Ascending aorta (tissue), 2 donors: ENCODE results near the gene NKX6-2. TPM values are rescaled to one million over a fixed set of nuclear protein-coding genes. Genes with fewer than 3 reads are reported as not detected.

ENCODE experiments used
- DNase-seq, 2 donors: peaks; one replicate each; pipeline ENCODE4 v3.0.0-alpha.2; 2019; ENCODE audit warnings: low spot score in 2 of 2
- H3K27ac ChIP-seq, 2 donors: fragments of 200-600 bp; sonication (generic); one replicate each; pipeline ENCODE4 v1.5.1; 2016 to 2017; ENCODE audit warnings: mild to moderate bottlenecking in 1 of 2
- H3K27me3 ChIP-seq: fragments of 200-600 bp; sonication (generic); one replicate; pipeline ENCODE4 v1.5.1; 2017
- H3K36me3 ChIP-seq, 2 donors: fragments of 200-600 bp; sonication (generic); one replicate each; pipeline ENCODE4 v1.5.1; 2016
- H3K4me1 ChIP-seq, 2 donors: fragments of 200-600 bp; sonication (generic); one replicate each; pipeline ENCODE4 v1.5.1; 2016 to 2017; ENCODE audit warnings: mild to moderate bottlenecking in 1 of 2
- H3K4me3 ChIP-seq, 2 donors: fragments of 200-600 bp; sonication (generic); one replicate each; pipeline ENCODE4 v1.5.1; 2016 to 2017; ENCODE audit warnings: mild to moderate bottlenecking in 1 of 2
- H3K9me3 ChIP-seq, 2 donors: fragments of 200-600 bp; sonication (generic); one replicate each; pipeline ENCODE4 v1.5.1; 2016
- CTCF ChIP-seq, 3 experiments: fragments of 200-600 bp in 2 of 3; fragments of 450-650 bp in 1 of 3; sonication (generic) in 2 of 3; IDR thresholded peaks; one replicate each; pipeline ENCODE4 v1.5.1; 2016 to 2019; ENCODE audit warnings: antibody characterized with exemption in 3 of 3, mild to moderate bottlenecking in 1 of 3, moderate library complexity in 1 of 3
- intact Hi-C: fragments of 100-400 bp; cut with DNase I; formaldehyde crosslinking; loops from one replicate; pipeline ENCODE4 v1.15.1; 2023
- total RNA-seq: library from RNA; depleted of rRNA; stranded (reverse); fragments of >200 nt; gene quantifications from one replicate; pipeline ENCODE4 v1.1.0, GENCODE V29; 2016

The NKX6-2 gene
- total RNA-seq, 1 donor from 2014 or later: not detected

- no peak overlapping the region for H3K27ac ChIP-seq
- no peaks in the 10 kb centered on the region for H3K4me1 ChIP-seq
- H3K36me3 ChIP-seq: no peaks in the 10 kb centered on the region
- no peak for TF ChIP-seq CTCF (IDR thresholded peaks at IDR 0.05)
- H3K9me3 ChIP-seq: no peaks in the 10 kb centered on the region
- DNase-seq: no peak
- H3K27me3 ChIP-seq: no peaks in the 10 kb centered on the region
- intact Hi-C loops: no loop called here
- H3K4me3 ChIP-seq: no peak overlapping the region
These were observed 26.0 kb upstream of the NKX6-2 start for GRCh38 chr10:132811891-132812481.

- no peak for DNase-seq
These were observed 25.1 kb upstream of the NKX6-2 start for GRCh38 chr10:132810807-132811700.

GRCh38 chr10:132810141-132810806 is 24.3 kb upstream of the NKX6-2 start:
- no peak for TF ChIP-seq CTCF (IDR thresholded peaks at IDR 0.05)
- no peak overlapping the region for H3K4me3 ChIP-seq
- no peaks in the 10 kb centered on the region for H3K9me3 ChIP-seq
- no peaks in the 10 kb centered on the region for H3K4me1 ChIP-seq
- no peak for DNase-seq
- H3K27ac ChIP-seq: no peak overlapping the region
- H3K27me3 ChIP-seq: no peaks in the 10 kb centered on the region
- H3K36me3 ChIP-seq: no peaks in the 10 kb centered on the region
- intact Hi-C loops: no loop called here

More at GRCh38 chr10:132810807-132811700, 25.1 kb upstream of the NKX6-2 start:
- H3K36me3 ChIP-seq: no peaks in the 10 kb centered on the region
- no peaks in the 10 kb centered on the region for H3K27me3 ChIP-seq
- TF ChIP-seq CTCF (IDR thresholded peaks at IDR 0.05): no peak
- no peak overlapping the region for H3K27ac ChIP-seq
- H3K9me3 ChIP-seq: no peaks in the 10 kb centered on the region
- H3K4me1 ChIP-seq: no peaks in the 10 kb centered on the region
- H3K4me3 ChIP-seq: no peak overlapping the region
- intact Hi-C loops: no loop called here

- no peak for DNase-seq
- H3K27me3 ChIP-seq: no peaks in the 10 kb centered on the region
- no peaks in the 10 kb centered on the region for H3K9me3 ChIP-seq
- intact Hi-C loops: no loop called here
- H3K36me3 ChIP-seq: no peaks in the 10 kb centered on the region
- H3K27ac ChIP-seq: no peak overlapping the region
- no peak for TF ChIP-seq CTCF (IDR thresholded peaks at IDR 0.05)
- no peak overlapping the region for H3K4me3 ChIP-seq
- H3K4me1 ChIP-seq: no peaks in the 10 kb centered on the region
These were observed 23.5 kb upstream of the NKX6-2 start for GRCh38 chr10:132809232-132810140.
